Transverse colon (tissue), 4 donors: ENCODE results near the gene FAM83G.

ENCODE experiments used
- EP300 ChIP-seq: sonication (generic); formaldehyde crosslinking; IDR thresholded peaks from one replicate; pipeline ENCODE4 v1.6.1; 2017; ENCODE audit warnings: antibody characterized with exemption, low read depth
- POLR2A ChIP-seq: fragments of 450-650 bp; IDR thresholded peaks from one replicate; pipeline ENCODE4 v1.6.1; 2016; ENCODE audit warnings: antibody characterized with exemption, mild to moderate bottlenecking, moderate library complexity
- POLR2AphosphoS5 ChIP-seq, 3 donors: sonication (generic); formaldehyde crosslinking; IDR thresholded peaks; one replicate each; pipeline ENCODE4 v1.6.1; 2016; ENCODE audit warnings: antibody characterized with exemption in 3 of 3
- TF ChIP-seq, protein P1 (sequence below), 5 experiments: fragments of 200-600 bp in 3 of 5; fragments of 450-650 bp in 2 of 5; sonication (generic) in 3 of 5; IDR thresholded peaks; 1 replicate in 2 of 5; 2 replicates in 3 of 5; pipeline ENCODE4 v1.5.1; 2016 to 2017; ENCODE audit warnings: antibody characterized with exemption in 5 of 5, inconsistent platforms in 3 of 5, mild to moderate bottlenecking in 2 of 5, moderate library complexity in 1 of 5

DNA sequence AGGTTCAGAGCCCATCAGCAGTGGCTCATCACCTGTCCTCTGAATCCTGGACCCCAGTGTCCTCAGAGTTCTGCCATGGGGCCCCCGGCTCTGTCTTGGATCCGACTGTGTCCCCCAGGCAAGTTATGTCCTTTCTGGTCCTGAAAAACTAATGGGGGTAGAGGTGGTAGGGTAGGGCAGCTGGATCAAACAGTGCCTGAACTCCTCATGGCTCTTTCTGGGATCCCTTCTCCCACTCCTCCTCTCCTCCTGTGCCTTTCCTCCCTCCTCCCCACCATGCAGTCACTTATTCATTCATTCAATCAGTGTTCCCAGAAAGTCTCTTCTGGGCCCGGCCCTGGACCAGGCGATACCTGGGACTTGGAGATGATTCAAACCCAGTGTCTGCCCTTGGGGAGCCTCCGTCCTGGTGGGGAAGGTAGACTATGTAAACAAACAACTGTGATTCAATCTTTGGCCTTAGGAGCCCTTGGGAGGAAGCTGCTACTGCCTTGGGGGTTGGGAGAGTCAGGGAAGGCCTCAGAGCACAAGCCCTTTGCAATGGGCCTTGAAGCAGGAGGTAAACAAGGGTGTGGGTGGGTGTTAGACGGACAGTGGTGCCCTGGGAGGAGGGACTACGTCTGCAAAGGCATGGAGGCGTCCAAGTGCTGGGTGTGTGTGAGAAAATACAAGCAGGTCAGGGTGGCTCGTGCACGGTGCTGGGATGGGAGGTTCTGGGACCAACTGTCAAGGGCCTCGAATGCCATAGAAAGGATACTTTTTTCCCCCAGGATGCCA lies 6.4 kb upstream of the FAM83G start:
- TF ChIP-seq, protein P1, sequence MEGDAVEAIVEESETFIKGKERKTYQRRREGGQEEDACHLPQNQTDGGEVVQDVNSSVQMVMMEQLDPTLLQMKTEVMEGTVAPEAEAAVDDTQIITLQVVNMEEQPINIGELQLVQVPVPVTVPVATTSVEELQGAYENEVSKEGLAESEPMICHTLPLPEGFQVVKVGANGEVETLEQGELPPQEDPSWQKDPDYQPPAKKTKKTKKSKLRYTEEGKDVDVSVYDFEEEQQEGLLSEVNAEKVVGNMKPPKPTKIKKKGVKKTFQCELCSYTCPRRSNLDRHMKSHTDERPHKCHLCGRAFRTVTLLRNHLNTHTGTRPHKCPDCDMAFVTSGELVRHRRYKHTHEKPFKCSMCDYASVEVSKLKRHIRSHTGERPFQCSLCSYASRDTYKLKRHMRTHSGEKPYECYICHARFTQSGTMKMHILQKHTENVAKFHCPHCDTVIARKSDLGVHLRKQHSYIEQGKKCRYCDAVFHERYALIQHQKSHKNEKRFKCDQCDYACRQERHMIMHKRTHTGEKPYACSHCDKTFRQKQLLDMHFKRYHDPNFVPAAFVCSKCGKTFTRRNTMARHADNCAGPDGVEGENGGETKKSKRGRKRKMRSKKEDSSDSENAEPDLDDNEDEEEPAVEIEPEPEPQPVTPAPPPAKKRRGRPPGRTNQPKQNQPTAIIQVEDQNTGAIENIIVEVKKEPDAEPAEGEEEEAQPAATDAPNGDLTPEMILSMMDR (IDR thresholded peaks at IDR 0.05), result no peak
- TF ChIP-seq POLR2AphosphoS5 (IDR thresholded peaks at IDR 0.05), result peak in 2 of 3 donors; percentile 22 to 55
- peak; percentile 39 for TF ChIP-seq POLR2A
- TF ChIP-seq EP300, result no peak
